GM12892 (cell line): Measurements from ENCODE around the gene DDX20.

Experiments
- POLR2A ChIP-seq: IDR thresholded peaks from 2 replicates; pipeline ENCODE4 v1.6.1; 2011; ENCODE audit warnings: low read depth, low read length, control low read depth
- POLR2AphosphoS5 ChIP-seq: IDR thresholded peaks from 2 replicates; pipeline ENCODE4 v1.6.1; 2011; ENCODE audit warnings: low read depth, low read length, control low read depth
- TAF1 ChIP-seq: IDR thresholded peaks from 2 replicates; pipeline ENCODE4 v1.6.1; 2011; ENCODE audit warnings: low read depth, mild to moderate bottlenecking, control low read depth, low read length, borderline replicate concordance

GRCh38 chr1:111801071-111801850 is 45.6 kb downstream of the DDX20 start:
- TF ChIP-seq POLR2A = no peak
- no peak for TF ChIP-seq POLR2AphosphoS5
- no peak for TF ChIP-seq TAF1
